Effector memory CD8-positive, alpha-beta T cell (primary cell): ENCODE measurements around the gene PPME1.

Source experiments
- ATAC-seq: fragments of 150-1000 bp; cut with Tn5 transposase; replicated peaks from 2 replicates; pipeline ENCODE4 v1.10.0; 2021; ENCODE audit warnings: mild to moderate bottlenecking, moderate library complexity
- DNase-seq, 3 experiments: peaks; one replicate each; pipeline ENCODE4 v3.0.0; 2021
- H3K27ac Mint-ChIP-seq, 2 donors: one replicate each; pipeline ENCODE4 v1.8.0; 2022; ENCODE audit warnings: mild to moderate bottlenecking in 2 of 2, mixed read lengths in 2 of 2, moderate library complexity in 2 of 2
- H3K27me3 Mint-ChIP-seq, 2 donors: one replicate each; pipeline ENCODE4 v1.8.0; 2022; ENCODE audit warnings: mixed read lengths in 2 of 2
- H3K36me3 Mint-ChIP-seq: one replicate; pipeline ENCODE4 v1.8.0; 2022; ENCODE audit warnings: mild to moderate bottlenecking, moderate library complexity, mixed read lengths; ENCODE audit not compliant: insufficient read depth
- H3K4me1 Mint-ChIP-seq, 2 donors: one replicate each; pipeline ENCODE4 v1.8.0; 2022; ENCODE audit warnings: low read depth in 2 of 2, mixed read lengths in 2 of 2
- H3K4me3 Mint-ChIP-seq, 2 donors: one replicate each; pipeline ENCODE4 v1.8.0; 2022; ENCODE audit warnings: mild to moderate bottlenecking in 2 of 2, mixed read lengths in 2 of 2, moderate library complexity in 2 of 2
- H3K9me3 Mint-ChIP-seq, 2 donors: one replicate each; pipeline ENCODE4 v1.8.0; 2022; ENCODE audit warnings: mixed read lengths in 2 of 2

Gene PPME1

GRCh38 chr11:74283580-74284180, 112.6 kb downstream of the PPME1 start:
- no peaks in the 10 kb centered on the region for H3K4me1 Mint-ChIP-seq
- DNase-seq (no peak), ATAC-seq (no peak)

GRCh38 chr11:74284466-74284865, 113.4 kb downstream of the PPME1 start:
- no peaks in the 10 kb centered on the region for H3K4me1 Mint-ChIP-seq
- H3K36me3 Mint-ChIP-seq: no peaks in the 10 kb centered on the region
- no peak for DNase-seq
- no peaks in the 10 kb centered on the region for H3K9me3 Mint-ChIP-seq
- no peak overlapping the region for H3K4me3 Mint-ChIP-seq
- no peak for ATAC-seq
- no peak overlapping the region for H3K27ac Mint-ChIP-seq
- H3K27me3 Mint-ChIP-seq: peaks cover 19 to 32% of the 10 kb centered on the region in 2 donors

More at GRCh38 chr11:74283580-74284180, 112.6 kb downstream of the PPME1 start:
- H3K4me3 Mint-ChIP-seq: no peak overlapping the region
- no peak overlapping the region for H3K27ac Mint-ChIP-seq
- H3K36me3 Mint-ChIP-seq: no peaks in the 10 kb centered on the region
- no peaks in the 10 kb centered on the region for H3K9me3 Mint-ChIP-seq
- peaks cover 19 to 32% of the 10 kb centered on the region in 2 donors for H3K27me3 Mint-ChIP-seq

- no peak for DNase-seq
- no peak overlapping the region for H3K4me3 Mint-ChIP-seq
- no peak for ATAC-seq
- peaks cover 38 to 54% of the 10 kb centered on the region in 2 donors for H3K27me3 Mint-ChIP-seq
- H3K9me3 Mint-ChIP-seq: no peaks in the 10 kb centered on the region
- no peaks in the 10 kb centered on the region for H3K36me3 Mint-ChIP-seq
- no peak overlapping the region for H3K27ac Mint-ChIP-seq
- no peaks in the 10 kb centered on the region for H3K4me1 Mint-ChIP-seq
These were observed 117.1 kb downstream of the PPME1 start for GRCh38 chr11:74288161-74288560.

GRCh38 chr11:74288911-74289310, 117.8 kb downstream of the PPME1 start:
- Mint-ChIP-seq H3K4me3 (no peak overlapping the region), H3K27me3 (peaks cover 43 to 61% of the 10 kb centered on the region in 2 donors), H3K27ac (no peak overlapping the region), H3K36me3 (no peaks in the 10 kb centered on the region), H3K4me1 (no peaks in the 10 kb centered on the region), H3K9me3 (no peaks in the 10 kb centered on the region)
- ATAC-seq: no peak
- DNase-seq: no peak

GRCh38 chr11:74297484-74297883, 126.4 kb downstream of the PPME1 start:
- Mint-ChIP-seq H3K27ac (no peak overlapping the region), H3K4me1 (peaks cover 0 to 2% of the 10 kb centered on the region in 2 donors), H3K27me3 (peaks cover 47 to 69% of the 10 kb centered on the region in 2 donors), H3K4me3 (no peak overlapping the region), H3K9me3 (no peaks in the 10 kb centered on the region), H3K36me3 (no peaks in the 10 kb centered on the region)
- ATAC-seq: no peak
- no peak for DNase-seq

- DNase-seq (no peak), ATAC-seq (no peak)
- peaks cover 41 to 59% of the 10 kb centered on the region in 2 donors for H3K27me3 Mint-ChIP-seq
- peaks cover 0 to 2% of the 10 kb centered on the region in 2 donors for H3K4me1 Mint-ChIP-seq
- no peak overlapping the region for H3K27ac Mint-ChIP-seq
- no peaks in the 10 kb centered on the region for H3K36me3 Mint-ChIP-seq
- no peaks in the 10 kb centered on the region for H3K9me3 Mint-ChIP-seq
- no peak overlapping the region for H3K4me3 Mint-ChIP-seq
These were observed 127.9 kb downstream of the PPME1 start for GRCh38 chr11:74299015-74299414.
